OCI-LY7 (cell line): ENCODE measurements around the gene CCDC12. TPM values are rescaled to one million over a fixed set of nuclear protein-coding genes. Genes with fewer than 3 reads are reported as not detected.
A peak's percentile ranks its signal among the peaks of the same experiment; 100 is the strongest.

Experiments
- BruUV-seq: library from RNA; stranded (reverse); fragments of 400-500 nt; replicated peaks from 2 replicates; lab custom pipeline; 2021; lab: Mats Ljungman, UMichigan
- CTCF ChIA-PET: fragments of 300-600 bp; sonication (Branson Sonifier 250); formaldehyde crosslinking; loops from one replicate; lab custom pipeline; 2022; ENCODE audit warnings: antibody characterized with exemption; ENCODE audit not compliant: unreplicated experiment; lab: Charles Lee
- POLR2A ChIA-PET: fragments of 300-600 bp; sonication (Branson Sonifier 250); formaldehyde crosslinking; loops from one replicate; lab custom pipeline; 2022; ENCODE audit warnings: antibody characterized with exemption; lab: Charles Lee
- DNase-seq: peaks from one replicate; pipeline ENCODE4 v3.0.0-alpha.2; 2015; ENCODE audit warnings: low spot score
- H2AFZ ChIP-seq: fragments of 200-600 bp; sonication (generic), shearing (Covaris generic); 2 replicates; pipeline ENCODE4 v1.6.1; 2014; ENCODE audit warnings: mild to moderate bottlenecking, antibody characterized with exemption, low read length, moderate library complexity
- H3K27ac ChIP-seq: fragments of 200-600 bp; sonication (generic); 2 replicates; pipeline ENCODE4 v1.5.1; 2014; ENCODE audit warnings: mixed run types, low read depth, mild to moderate bottlenecking, moderate library complexity, low read length, inconsistent platforms; ENCODE audit not compliant: poor library complexity, severe bottlenecking
- H3K36me3 ChIP-seq: fragments of 200-600 bp; sonication (generic); 2 replicates; pipeline ENCODE4 v1.6.1; 2014; ENCODE audit warnings: mild to moderate bottlenecking, antibody characterized with exemption, low read length, moderate library complexity, mixed read lengths; ENCODE audit not compliant: insufficient read depth
- H3K4me1 ChIP-seq: fragments of 200-600 bp; sonication (generic); 2 replicates; pipeline ENCODE4 v1.5.1; 2014; ENCODE audit warnings: mild to moderate bottlenecking, low read length; ENCODE audit not compliant: insufficient read depth, poor library complexity, severe bottlenecking
- H3K4me2 ChIP-seq: fragments of 200-600 bp; sonication (generic); 2 replicates; pipeline ENCODE4 v1.6.1; 2014; ENCODE audit warnings: mild to moderate bottlenecking, low read length
- H3K4me3 ChIP-seq: fragments of 200-600 bp; sonication (generic); 2 replicates; pipeline ENCODE4 v1.5.1; 2014; ENCODE audit warnings: mild to moderate bottlenecking, low read depth, low read length; ENCODE audit not compliant: poor library complexity, severe bottlenecking
- H3K79me2 ChIP-seq: fragments of 200-600 bp; sonication (generic); 2 replicates; pipeline ENCODE4 v1.6.1; 2016; ENCODE audit warnings: low read depth, mild to moderate bottlenecking, low read length, moderate library complexity, mixed read lengths; ENCODE audit not compliant: insufficient read depth
- H3K9me2 ChIP-seq: fragments of 200-600 bp; sonication (generic); 2 replicates; pipeline ENCODE4 v1.6.1; 2016; ENCODE audit warnings: mild to moderate bottlenecking, low read length, mixed read lengths; ENCODE audit not compliant: insufficient read depth
- H3K9me3 ChIP-seq: fragments of 200-600 bp; sonication (generic); 2 replicates; pipeline ENCODE4 v1.6.1; 2014; ENCODE audit warnings: mild to moderate bottlenecking, mixed run types, low read length, mixed read lengths
- H4K20me1 ChIP-seq: fragments of 200-600 bp; sonication (generic); 2 replicates; pipeline ENCODE4 v1.6.1; 2014; ENCODE audit warnings: mild to moderate bottlenecking, antibody characterized with exemption, low read length, moderate library complexity, mixed read lengths; ENCODE audit not compliant: insufficient read depth
- CTCF ChIP-seq: fragments of 200-600 bp; sonication (generic); conservative IDR thresholded peaks from 2 replicates; pipeline ENCODE4 v1.5.1; 2014; ENCODE audit warnings: mild to moderate bottlenecking, antibody characterized with exemption, low read length, moderate library complexity, mixed read lengths
- EZH2phosphoT487 ChIP-seq: fragments of 200-600 bp; sonication (generic); IDR thresholded peaks from 2 replicates; pipeline ENCODE4 v1.6.1; 2018; ENCODE audit warnings: low read depth, borderline replicate concordance, mild to moderate bottlenecking, mixed run types, antibody characterized with exemption, low read length, moderate library complexity, mixed read lengths
- intact Hi-C: fragments of 100-400 bp; cut with micrococcal nuclease; formaldehyde crosslinking; loops from one replicate; pipeline ENCODE4 v1.10.0; 2022; ENCODE audit not compliant: unreplicated experiment
- total RNA-seq, 2 experiments: library from RNA; depleted of rRNA in 1 of 2; stranded (reverse); fragments of >200 nt in 1 of 2; shearing (Covaris generic) in 1 of 2; gene quantifications; 2 replicates each; pipeline ENCODE4 v1.2.3, GENCODE V29; 2014 to 2022

The CCDC12 gene
- total RNA-seq, 2 experiments from 2014 or later = 74.9 to 116 TPM

- TF ChIP-seq EZH2phosphoT487 = no peak
- no peak for TF ChIP-seq CTCF
- DNase-seq = peak; percentile 47
- Histone ChIP-seq H3K4me3 (peak overlapping the region; percentile 56), H3K36me3 (peaks cover 80% of the 10 kb centered on the region), H3K4me2 (peak overlapping the region; percentile 88), H3K9me2 (no peaks in the 10 kb centered on the region), H2AFZ (no peak overlapping the region), H4K20me1 (peaks cover 37% of the 10 kb centered on the region), H3K4me1 (peaks cover 83% of the 10 kb centered on the region), H3K9me3 (no peaks in the 10 kb centered on the region), H3K79me2 (peaks cover 89% of the 10 kb centered on the region), H3K27ac (peak overlapping the region; percentile 87)
- ChIA-PET CTCF (no interaction called here), POLR2A (interaction anchor here (0.6 to 1.1 kb wide), 3 partner anchors 26 to 99 kb away, joined by 3 to 7 read pairs (median 4); no protein-coding TSS in a partner anchor)
- BruUV-seq = TSS peak; percentile 49
- intact Hi-C loops = loop anchor here (1.0 to 5.0 kb wide), 2 partner anchors 45 to 425 kb away; no protein-coding TSS in a partner anchor
Observed at GRCh38 chr3:46972396-46972795, 4.1 kb downstream of the CCDC12 start.

- no peak overlapping the region for H2AFZ ChIP-seq
- H3K4me3 ChIP-seq = peak overlapping the region; percentile 56
- intact Hi-C loops = loop anchor here (1.0 to 5.0 kb wide), 3 partner anchors 19 to 424 kb away; no protein-coding TSS in a partner anchor
- BruUV-seq = no TSS peak
- peaks cover 42% of the 10 kb centered on the region for H4K20me1 ChIP-seq
- H3K27ac ChIP-seq = peak overlapping the region; percentile 87
- H3K79me2 ChIP-seq = peaks cover 95% of the 10 kb centered on the region
- H3K36me3 ChIP-seq = peaks cover 86% of the 10 kb centered on the region
- ChIA-PET POLR2A (interaction anchor here (1.1 kb wide), 1 partner anchor 13 kb away, joined by 3 read pairs; no protein-coding TSS in a partner anchor), CTCF (no interaction called here)
- TF ChIP-seq EZH2phosphoT487 = no peak
- TF ChIP-seq CTCF = 0 out of 2 replicates have a peak, but pooled peaks have one; percentile 13
- peak; percentile 76 for DNase-seq
- H3K4me2 ChIP-seq = peak overlapping the region; percentile 88
- H3K4me1 ChIP-seq = peaks cover 84% of the 10 kb centered on the region
- H3K9me2 ChIP-seq = no peaks in the 10 kb centered on the region
- no peaks in the 10 kb centered on the region for H3K9me3 ChIP-seq
Observed at GRCh38 chr3:46971742-46972141, 4.8 kb downstream of the CCDC12 start.

GRCh38 chr3:46971151-46971550, 5.4 kb downstream of the CCDC12 start:
- Histone ChIP-seq H3K4me2 (peak overlapping the region; percentile 88), H2AFZ (no peak overlapping the region), H3K4me3 (peak overlapping the region; percentile 56), H3K79me2 (peaks cover 100% of the 10 kb centered on the region), H3K36me3 (peaks cover 92% of the 10 kb centered on the region), H3K9me2 (no peaks in the 10 kb centered on the region), H4K20me1 (peaks cover 46% of the 10 kb centered on the region), H3K27ac (peak overlapping the region; percentile 87), H3K9me3 (no peaks in the 10 kb centered on the region), H3K4me1 (peaks cover 87% of the 10 kb centered on the region)
- BruUV-seq = no TSS peak
- TF ChIP-seq CTCF (no peak), EZH2phosphoT487 (no peak)
- POLR2A ChIA-PET = interaction anchor here (1.1 to 1.4 kb wide), 2 partner anchors 9 to 13 kb away, joined by 3 to 4 read pairs; partner anchors contain the start of gene NBEAL2
- no peak for DNase-seq
- CTCF ChIA-PET = interaction anchor here (0.8 kb wide), 1 partner anchor 47 kb away, joined by 3 read pairs; no protein-coding TSS in a partner anchor
- intact Hi-C loops = loop anchor here (2.0 to 5.0 kb wide), 2 partner anchors 18 to 424 kb away; no protein-coding TSS in a partner anchor
